NCI-H1930 (cell line): ENCODE data around the gene ZNF800.

Experiments used
- DNase-seq, 2 experiments: peaks; one replicate each; lab custom pipeline; 2025; lab: John Stamatoyannopoulos, UW

The ZNF800 gene

DNA sequence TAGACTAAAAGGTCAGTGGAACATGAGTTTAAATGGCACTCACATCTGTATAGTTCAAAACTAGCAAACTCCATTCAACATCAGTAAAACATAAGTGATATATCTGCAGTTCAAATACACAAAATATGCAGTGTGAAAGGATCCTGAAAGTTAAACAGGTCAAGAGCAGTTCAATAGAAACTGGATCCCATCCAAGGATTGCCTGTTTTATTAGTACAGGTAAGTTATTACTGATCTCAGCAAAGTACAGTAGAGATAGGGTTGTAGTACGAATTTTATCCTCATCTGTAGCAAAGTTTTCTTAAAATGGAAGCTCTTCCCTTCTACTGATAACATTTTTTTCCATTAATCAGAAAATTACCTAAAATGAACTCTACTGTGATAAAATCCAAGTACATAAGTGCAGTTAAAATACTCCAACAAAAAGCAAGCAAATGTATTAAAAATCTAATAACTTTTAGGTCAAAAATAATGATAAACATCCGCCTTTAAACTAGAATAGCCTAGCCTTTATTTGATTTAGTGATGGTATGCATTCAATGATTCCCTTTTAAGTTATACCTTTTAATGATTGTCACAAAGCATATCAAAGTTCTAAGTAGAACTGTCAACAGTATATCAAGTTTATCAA lies 2.2 kb downstream of the ZNF800 start:
- no peak for DNase-seq

DNA sequence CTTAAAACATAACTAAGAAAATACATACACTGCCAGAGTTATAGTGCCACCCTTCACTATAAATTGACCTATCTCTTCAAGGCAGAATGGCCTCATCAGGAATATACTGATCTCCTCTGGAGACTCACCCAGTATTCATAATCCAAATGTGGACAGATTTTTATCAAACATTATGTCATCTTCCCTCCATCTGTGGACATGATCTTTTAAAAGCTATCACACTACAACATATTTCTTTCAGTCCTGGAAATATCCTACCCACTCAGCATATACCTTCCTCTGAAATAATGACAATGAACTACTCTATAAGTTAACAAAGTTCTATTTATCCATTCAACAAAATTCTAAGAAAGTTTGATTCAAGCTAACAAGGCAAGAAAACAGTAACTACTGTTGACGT lies 3.2 kb downstream of the ZNF800 start:
- DNase-seq: no peak

DNA sequence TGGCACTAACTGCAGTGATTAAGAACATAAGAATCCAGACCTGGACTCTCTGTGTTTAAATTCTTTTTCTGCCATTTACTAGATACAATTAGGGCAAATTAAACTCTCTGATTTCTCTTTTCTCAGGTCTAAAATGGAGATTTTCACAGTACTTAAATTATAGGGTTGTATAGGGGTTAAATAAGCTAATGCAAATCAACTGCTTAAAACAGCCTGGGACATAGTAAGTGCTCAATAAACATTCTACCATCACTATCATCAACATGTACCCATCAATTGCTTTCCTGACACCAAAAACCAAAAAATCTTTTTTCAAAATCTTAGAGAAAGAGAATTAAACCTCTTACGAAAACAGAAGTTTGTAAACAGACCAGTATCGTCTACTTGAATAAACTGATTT lies 4.5 kb downstream of the ZNF800 start:
- no peak for DNase-seq

DNA sequence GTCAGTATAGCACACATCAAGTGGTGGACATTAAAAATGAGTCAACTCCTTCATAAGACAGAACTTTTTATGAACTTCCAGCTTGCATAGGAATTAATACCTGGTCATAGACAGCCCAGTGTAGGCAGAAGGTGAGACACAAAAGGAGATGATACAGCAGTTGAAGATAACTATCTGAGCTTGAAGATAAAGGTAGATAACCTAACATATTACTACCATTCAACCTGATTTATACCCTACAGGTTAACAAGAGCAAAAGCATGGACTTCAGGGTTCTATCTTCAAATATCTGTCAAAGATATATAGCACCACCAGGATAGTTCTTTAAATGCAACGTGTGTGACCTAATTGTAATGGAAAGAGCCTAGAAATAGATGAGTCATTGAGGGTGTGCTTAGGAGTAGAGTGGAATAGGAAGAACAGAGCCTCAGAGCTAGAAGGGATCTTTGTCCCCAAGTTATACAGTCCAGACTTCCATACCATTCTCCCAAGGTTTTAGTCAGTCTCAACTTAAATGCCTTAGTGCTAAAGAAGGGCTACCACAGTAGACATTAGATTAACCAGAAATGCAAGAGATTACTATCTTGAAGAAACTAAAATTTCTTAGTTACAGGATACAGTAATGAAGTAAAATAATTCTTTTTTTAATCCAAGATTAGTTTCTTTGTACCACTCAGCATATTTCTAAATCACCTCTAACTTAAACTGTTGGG lies 9.2 kb downstream of the ZNF800 start:
- no peak for DNase-seq

DNA sequence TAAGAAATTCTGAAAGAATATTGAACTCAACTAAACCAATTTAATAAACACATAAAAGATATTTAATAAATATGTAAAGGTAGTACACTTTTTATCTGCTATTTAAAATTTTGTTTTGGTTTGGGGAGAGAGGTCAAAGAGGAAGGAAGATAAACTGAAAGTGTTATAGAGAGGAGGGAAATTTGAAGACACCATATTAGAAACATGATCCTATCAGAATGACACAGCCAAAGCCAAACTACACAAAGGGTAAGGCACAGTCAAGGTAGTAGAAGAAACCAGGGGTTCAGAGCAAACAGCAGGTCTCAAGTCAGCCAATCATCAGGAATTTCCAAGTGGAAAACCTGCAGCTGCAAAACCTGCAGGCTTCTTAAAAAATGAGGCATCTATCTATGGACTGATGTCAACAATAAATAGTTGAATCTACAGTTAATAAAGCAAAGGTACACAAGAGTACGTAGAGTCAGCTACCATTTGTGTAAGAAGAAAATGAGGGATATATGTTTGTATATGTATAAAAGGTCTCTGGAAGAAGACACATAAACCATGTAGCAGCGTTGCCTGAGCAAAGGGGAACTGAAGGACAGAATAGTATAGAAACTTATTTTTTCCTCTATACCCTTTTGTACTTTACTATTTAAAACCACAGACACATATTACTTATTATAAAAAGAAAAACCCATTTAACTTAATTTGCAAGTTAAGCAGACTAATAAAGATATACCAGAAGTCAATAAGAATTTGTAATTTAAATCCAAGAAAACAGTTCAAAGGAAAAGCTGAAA lies 10.0 kb downstream of the ZNF800 start:
- DNase-seq: no peak

DNA sequence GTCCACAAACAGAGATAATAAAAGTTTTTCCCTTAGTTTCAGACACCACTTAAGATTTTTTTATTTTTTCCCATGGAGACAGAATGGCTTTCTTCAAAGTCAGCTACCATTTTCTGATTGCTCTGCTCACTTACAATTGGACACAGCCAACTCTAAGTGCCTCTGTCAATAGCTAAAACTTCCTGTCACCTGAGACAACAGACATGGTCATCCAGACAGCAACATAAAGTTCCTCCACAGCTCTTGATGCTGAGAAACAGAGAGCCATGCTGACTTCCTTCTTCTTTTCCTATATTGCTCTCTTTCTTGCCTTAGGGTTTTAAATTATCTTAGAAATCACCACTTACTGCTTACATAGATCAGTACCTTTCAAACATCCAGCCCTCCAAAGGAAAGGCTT lies 12.0 kb downstream of the ZNF800 start:
- DNase-seq: no peak

DNA sequence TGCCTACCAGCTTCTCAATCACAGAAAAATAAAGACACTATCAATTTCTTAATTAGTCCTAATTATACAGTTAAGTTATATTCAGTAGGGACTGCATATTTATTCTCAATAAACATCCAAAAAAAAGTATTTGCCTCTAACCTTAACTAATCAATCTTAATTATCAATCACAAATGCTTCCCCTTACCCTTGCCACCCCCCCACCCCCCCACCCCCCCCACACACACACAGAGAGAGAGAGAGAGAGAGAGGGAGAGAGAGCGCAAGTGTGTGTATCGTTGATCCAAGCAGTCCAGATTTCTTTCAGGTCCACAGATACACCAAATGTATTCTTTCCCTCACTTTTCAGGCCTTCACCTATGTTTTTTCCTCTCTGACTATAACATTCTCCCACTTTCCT lies 12.9 kb downstream of the ZNF800 start:
- DNase-seq: no peak

DNA sequence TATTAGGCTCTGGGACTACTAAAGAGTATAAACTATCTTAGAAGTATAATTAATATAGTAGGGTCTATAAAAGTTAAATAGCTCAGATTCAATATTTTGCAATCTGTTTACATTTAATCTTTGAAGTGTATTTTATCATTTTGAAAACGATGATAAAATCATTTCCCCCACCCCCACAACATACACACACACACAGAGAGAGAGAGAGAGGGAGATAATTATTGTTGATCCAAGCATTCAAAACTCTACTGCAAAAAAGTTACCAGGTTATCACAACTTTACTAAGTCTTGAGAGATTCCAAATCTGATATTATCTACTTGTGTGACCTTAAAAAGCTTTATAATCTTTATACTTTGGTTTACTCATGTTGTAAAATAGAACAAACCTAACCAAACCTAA lies 14.0 kb downstream of the ZNF800 start:
- no peak for DNase-seq

DNA sequence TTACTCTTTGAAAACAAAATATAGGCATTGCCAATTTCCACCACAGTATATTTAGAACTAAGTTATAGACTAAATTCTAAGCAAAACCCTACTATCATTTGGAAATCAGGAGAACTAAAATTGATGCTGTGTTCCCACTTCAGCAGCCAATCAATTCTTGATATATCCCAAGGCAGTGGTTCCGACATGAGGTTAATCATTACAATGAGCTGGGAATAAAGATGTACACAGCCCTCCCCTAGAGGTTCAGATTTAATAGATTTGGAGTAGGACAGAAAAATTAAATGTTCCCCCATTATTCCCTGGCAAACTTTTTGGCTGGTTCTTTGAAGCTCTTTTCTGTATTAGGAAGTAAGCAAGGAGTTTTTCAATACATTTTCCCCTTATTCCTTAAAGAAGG lies 15.1 kb downstream of the ZNF800 start:
- DNase-seq: no peak

DNA sequence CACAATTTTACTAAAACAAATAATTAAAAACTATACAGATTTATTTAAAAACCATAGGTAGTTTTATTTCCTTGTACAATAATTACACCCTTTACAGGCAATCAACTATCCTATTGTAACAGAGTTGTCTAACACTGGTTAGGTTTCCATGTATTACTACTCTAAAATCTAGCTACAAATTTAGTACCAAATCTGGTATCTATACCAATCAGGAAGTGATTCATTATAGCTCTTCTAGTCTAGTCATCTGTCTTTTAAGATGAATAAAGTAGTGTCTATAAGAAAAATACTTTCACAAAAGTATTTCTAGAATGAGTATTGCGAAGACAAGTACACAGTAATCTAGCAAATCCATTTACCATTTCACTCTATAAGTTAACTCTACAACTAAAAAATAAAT lies 16.9 kb downstream of the ZNF800 start:
- no peak for DNase-seq

DNA sequence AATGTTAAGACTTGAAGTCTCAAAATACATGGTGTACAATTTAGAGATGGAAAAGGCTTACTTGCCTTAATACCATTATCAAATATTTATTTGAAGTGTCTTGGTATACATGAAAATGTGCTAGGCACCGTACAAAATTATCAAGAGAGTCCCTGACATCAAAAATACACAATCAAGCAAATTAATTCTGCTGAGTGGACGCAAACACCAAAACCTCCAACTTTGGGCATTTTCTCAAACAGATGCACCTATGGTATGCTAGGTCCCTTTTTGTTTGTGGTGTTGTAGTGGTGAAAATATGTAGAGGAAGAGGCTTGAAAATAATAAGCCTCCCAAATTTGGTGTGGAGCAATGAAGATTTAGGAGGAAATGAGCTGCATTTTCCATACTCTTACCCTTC lies 24.8 kb downstream of the ZNF800 start:
- no peak for DNase-seq

DNA sequence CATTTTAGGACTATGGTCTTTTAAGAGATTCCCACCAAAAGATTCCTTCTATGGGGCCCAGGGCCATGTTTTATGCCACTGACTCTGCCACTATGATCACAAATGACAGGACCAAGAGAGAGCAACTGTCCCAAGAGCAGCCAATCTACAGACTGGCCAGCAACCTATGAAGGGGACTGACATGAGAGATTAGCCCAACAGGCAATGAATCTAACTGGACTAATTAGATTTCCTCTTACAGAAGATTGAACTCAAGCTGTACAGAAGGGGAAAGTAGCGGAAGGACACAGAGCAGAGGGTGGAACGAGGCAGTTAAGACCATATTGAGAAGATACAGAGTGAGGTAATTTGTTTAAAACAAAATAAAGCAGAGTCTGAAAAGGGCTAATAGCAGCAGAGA lies 25.8 kb downstream of the ZNF800 start:
- no peak for DNase-seq

DNA sequence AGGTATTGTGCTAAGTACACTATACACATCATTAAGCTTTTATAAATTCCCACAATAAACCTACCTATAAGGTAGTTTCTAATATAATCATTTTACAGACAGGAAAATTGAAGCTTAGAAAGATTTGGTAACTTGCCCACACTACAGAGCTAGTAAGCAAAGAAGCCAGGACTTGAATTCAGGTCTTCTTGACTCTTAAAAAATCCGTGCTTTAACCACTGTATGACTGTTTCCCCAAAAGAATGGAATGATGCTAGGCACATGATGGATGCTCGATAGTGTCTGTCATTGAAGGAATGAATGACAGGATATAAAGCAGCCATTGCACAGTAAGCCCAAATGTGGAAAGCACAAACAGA lies 26.6 kb downstream of the ZNF800 start:
- no peak for DNase-seq

DNA sequence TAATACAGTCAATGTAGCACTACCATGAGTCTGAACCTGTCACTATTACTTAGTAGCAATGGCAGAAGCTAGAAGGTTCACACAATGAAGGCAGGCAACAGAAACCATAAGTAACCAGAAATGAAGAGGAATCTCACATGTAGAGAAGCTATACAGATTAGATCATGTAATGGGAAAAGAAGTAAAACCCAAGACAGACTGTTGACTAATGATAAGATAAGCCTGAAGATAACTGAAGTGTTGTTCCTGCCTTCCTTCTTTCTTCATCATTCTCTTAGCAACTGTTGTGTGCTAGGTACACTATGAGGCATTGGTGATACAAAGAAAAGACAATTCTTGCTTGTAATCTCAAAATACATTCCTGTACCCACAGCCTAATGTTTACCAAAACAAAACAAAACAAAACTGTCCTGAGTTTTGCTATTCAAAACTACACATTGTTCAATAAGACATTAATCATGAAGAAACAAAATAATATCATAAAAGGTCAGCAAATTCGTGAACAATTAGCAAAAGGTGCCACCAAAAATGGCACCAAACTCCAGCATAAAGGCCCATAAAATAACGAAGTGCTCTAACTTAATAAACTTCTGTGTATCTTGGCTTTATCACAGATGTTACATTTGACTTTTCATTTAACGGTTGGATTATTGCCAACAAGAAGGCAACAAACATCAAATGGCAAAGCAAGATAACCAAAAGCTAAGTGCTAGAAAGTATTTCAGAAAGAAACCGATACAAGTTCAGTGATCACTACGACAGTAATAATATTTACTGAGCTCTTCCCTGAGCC lies 27.1 kb downstream of the ZNF800 start:
- no peak for DNase-seq

DNA sequence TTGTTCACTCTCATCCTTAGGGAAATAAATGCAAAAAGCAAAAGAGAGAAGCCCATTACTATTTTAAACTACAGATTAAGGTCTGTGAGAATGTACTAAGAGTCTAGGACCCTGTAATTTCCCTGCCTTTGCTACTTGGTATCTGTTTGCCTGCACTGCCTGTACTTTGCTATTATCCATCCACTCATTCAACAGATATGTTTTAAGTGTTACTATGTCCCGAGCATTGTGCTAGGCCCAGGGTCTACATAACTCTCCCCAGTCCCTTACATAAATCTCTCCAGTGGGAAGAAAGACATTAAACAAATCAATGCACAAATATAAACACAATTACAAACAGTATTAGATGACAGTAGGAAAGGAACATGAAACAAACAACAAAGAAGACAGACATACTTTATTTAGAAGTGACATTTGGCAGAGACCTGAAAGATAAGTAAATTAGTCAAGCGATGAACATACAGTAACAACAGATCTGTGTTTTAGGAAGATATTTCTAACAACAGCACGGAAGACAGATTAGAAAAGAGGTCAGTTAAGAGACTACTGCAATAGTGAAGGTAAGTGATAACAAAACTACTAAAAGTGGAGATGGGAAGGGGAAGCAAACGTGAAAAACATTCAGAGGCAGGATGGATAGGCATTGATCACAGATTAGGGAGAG lies 30.0 kb downstream of the ZNF800 start:
- no peak for DNase-seq

DNA sequence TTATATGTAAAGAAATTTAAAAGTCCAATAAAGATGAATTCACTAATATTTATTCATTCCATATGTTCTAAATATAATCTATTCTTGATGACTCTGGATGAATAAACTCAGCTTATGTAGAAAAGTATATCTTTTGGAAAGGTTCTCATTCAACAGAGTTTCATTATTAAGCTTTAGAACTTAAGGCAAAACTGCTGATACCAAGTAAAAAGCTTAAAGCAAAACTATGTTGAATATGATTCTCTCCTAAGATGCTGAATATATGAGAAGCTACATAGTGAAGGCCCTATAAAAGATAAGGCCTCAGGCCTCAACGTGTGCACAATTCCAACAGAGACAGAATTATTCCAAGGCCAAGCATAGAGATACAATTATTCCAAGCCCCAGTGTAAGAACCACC lies 30.8 kb downstream of the ZNF800 start:
- no peak for DNase-seq

DNA sequence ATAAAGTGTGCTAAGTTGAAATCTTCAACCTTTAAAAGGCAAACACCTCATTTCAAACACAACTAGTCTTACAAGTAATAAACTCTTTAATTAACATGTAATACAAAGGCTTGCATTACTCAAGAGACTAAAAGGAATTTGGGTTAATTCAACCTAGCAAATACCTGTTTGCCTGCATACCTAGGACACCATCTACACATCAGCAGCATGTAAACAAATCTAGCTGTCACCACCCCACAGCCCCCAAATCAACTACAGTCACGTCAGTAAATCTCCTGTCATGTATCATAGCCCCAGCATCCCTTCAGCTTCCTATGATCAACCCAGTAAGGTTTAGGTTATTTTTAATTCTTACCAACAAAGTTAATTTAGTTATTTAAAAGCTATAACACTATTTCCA lies 33.5 kb downstream of the ZNF800 start:
- no peak for DNase-seq

DNA sequence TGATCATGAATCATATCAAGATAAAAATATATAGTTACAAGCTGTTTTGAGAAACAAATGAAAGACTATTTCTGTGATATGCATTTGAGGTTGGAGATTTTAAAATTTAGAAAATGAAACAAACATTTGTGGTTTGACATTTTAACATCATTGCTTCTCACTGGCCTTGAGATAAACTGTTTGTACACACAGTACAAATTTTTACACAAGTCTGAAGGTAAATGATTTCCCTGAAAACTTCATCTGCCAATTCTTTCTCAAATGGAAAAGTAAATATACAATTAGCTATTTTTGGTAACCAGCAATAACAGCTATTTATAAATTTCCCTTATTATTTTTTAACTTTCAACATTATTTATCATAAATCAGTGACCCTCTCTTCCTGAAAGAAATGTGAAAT lies 38.6 kb downstream of the ZNF800 start:
- DNase-seq: no peak

DNA sequence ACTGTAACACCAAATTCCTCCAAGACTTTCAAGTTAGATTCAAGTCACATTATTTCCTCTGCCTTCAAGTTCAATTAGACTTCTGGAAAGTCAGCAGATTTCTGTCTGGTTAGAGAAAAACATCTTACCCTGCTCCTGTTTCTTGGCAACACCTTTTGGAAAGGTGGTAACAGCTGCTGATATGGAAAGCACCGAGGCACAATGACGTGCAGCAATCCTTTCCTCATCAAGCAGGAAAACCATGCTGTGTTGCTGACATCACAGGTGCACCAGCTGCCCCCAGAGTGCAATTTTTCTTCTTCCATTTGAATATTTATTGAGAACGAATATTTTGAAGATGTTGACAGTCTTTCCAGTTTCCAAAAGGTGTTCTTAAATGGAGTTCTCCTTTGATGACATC lies 41.9 kb downstream of the ZNF800 start:
- DNase-seq: no peak

DNA sequence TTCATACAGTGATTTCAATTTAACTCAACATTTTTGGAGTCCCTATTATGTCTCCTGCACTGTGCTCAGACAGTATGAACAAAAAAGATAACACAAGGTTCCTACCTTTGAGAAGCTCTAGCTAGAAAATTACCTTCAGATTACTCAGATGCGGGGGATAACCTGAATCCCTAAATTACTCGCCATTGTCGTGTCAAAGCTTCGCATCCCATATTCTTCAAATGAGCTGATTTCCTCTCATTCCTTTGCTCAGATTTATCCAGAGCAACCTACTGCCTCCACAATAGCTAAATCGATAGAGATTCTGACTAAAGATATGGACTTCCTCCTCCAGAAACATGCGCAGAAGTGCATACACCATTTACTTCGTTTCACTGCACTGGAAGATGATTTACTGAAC lies 42.6 kb downstream of the ZNF800 start:
- DNase-seq: no peak

DNA sequence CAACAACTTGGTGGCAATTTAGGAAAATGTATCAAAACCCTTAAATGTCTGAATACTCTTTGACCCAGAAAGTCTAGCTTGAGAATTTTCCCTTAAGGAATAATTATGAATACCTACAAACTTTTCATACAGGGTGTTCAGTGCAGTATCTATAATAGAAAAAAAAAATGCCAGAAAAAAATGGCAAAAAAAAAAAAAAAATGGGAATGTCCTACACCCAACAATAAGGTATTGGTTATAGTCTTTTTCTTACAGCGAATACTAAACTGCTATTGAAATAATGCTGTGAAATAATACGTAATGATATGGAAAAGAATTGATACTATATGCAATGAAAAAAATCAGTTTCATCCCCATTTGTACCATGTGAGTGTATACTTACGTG lies 44.3 kb downstream of the ZNF800 start:
- DNase-seq: no peak
